Measurements from ENCODE around the gene INPP4B.

GRCh38 chr4:142544594-142544993, 301.5 kb downstream of the INPP4B start:
- TF ChIP-seq BHLHE40 (IDR thresholded peaks at IDR 0.05; ENCODE audit: low read depth, low read length) (no peak), CTCF (conservative IDR thresholded peaks at IDR 0.05; ENCODE audit: low read depth, low read length) (no peak), RCOR1 (IDR thresholded peaks at IDR 0.05; ENCODE audit: insufficient replicate concordance, low read length) (no peak), POLR2A (IDR thresholded peaks at IDR 0.05; ENCODE audit: low read depth, low read length) (no peak), SMC3 (IDR thresholded peaks at IDR 0.05; ENCODE audit: low read depth, low read length) (no peak), CEBPB (IDR thresholded peaks at IDR 0.05; ENCODE audit: low read depth, low read length) (no peak), RAD21 (IDR thresholded peaks at IDR 0.05; ENCODE audit: low read length) (no peak), MAZ (IDR thresholded peaks at IDR 0.05; ENCODE audit: borderline replicate concordance, low read depth, low read length) (no peak), USF2 (IDR thresholded peaks at IDR 0.05; ENCODE audit: low read depth, low read length) (no peak), MXI1 (IDR thresholded peaks at IDR 0.05; ENCODE audit: borderline replicate concordance, low read depth, low read length) (no peak), ELK1 (IDR thresholded peaks at IDR 0.05; ENCODE audit: borderline replicate concordance, low read depth, low read length) (no peak)
